ENCODE results near the gene MICOS13. TPM values are rescaled to one million over a fixed set of nuclear protein-coding genes. Genes with fewer than 3 reads are reported as not detected.
"Not testable (repeated sequence)": the region's sequence is repeated elsewhere in the genome, so short reads cannot be mapped to it uniquely, and the experiment has no call there.

The MICOS13 gene
- total RNA-seq, 1 donor from 2014 or later: 60.3 TPM

- no peak for DNase-seq (ENCODE audit: low read depth, low spot score)
These were observed 20.3 kb upstream of the MICOS13 start for GRCh38 chr19:5700455-5701092.

DNA sequence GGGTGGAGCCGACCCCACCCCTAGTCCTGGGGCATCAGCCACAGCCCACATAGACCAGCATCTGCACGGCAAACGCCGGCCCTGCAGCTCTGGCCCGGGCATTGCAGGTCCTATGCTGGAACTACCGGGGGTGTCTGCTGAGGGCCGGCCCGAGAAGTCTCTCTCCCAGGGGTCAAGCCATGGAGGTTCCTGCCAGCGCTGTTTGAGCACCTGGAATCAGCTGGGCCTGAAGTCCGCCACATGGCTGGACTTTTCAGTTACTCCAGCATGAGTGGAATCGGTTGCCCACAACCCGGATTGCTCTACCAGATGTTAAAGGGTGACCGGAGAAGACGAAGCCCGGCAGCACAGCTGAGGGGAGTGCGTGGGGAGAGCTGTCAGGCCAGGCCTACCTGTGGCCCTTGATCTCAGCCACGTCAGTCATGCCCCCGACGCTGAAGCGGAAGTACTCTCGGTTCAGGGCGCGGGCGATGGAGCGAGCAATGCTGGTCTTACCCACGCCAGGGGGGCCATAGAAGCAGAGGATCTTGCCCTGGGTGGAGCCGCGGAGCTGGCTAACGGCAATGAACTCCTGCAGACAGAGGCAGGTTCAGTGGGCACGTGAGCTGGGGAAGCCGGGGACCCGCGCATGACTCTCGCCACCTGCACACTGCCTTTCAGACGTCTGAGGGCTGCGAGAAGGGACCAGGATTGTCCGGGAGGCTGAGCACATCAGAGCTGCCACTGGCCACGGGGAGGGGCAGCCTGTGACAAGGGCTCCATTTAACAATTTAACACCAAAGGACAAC lies 18.5 kb upstream of the MICOS13 start:
- no peak for DNase-seq (ENCODE audit: low read depth, low spot score)

- DNase-seq (ENCODE audit: low read depth, low spot score): no peak
These were observed 17.7 kb upstream of the MICOS13 start for GRCh38 chr19:5697890-5698634.

- DNase-seq (ENCODE audit: low read depth, low spot score): no peak
These were observed 16.9 kb upstream of the MICOS13 start for GRCh38 chr19:5697022-5697889.

DNA sequence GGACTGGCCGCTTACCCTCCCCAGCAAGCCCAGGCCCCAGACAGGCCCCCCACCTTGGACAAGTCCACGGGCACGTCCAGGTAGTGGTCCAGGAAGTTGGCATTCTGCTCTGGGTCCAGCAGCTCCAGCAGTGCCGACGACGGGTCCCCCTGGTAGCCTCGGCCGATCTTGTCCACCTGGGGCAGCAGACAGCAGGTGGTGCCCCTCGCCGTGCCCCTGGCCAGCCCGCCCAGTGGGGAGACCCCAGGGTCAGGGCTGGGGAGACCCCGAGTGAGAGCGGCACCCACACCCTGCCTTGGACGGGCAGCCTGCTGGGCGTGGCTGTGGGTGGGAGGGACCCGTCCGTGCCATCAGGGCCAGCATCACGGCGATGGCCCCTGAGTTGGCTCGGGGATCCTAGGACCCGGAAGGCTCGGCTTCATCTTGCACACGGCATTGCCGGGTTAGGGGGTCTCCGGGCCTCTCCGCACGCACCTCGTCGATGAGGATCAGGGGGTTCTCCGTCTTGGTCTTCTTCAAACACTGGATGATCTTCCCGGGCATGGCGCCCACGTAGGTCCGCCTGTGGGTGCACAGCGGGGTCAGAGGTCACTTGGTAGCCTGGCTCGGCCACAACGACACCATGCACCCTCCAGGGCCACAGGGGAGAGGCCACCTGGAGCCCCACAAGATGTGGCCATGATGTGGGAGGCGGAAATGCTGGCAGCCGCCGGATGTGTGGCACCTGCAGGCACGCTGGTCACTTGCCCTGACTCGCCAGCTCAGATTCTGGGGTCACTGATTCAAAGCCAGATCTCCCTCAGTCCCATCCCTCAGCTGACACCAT lies 16.1 kb upstream of the MICOS13 start:
- DNase-seq (ENCODE audit: low read depth, low spot score): no peak

- DNase-seq (ENCODE audit: low read depth, low spot score): no peak
These were observed 15.4 kb upstream of the MICOS13 start for GRCh38 chr19:5695649-5696195.

DNA sequence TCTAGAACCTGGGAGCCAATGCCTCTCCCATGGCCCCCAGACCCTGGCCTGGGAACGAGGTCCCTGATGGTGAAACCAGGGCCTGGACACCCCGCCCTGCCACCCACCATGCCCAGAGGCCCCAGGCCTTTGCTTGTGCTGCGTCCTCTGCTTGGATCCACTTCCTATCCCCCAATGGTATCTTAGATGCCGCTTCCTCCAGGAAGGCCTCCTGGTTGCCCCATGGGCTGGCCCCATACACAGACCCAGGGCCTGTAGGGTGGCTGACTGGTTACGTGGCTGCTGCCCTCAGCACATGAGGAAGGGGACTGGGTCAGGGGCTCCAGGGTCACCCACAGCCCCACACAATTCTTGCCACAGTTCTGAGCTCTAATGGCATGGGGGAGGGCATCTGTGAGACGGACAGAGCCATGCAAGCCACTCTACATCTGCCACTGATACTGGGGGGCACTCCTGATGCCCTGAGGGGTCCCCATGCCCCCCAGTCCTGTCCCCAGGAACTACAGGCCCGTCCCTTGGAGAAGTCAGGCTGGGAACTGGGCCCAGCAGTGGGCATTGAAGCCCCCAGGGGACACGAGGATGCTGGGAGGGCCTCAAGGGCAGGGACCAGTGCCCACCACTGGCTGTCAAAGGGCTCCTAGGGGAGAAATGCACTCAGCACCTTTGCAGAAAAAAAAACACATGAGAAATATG lies 14.8 kb upstream of the MICOS13 start:
- DNase-seq (ENCODE audit: low read depth, low spot score): no peak

GRCh38 chr19:5694167-5694955 lies 14.0 kb upstream of the MICOS13 start:
- no peak for DNase-seq (ENCODE audit: low read depth, low spot score)

DNA sequence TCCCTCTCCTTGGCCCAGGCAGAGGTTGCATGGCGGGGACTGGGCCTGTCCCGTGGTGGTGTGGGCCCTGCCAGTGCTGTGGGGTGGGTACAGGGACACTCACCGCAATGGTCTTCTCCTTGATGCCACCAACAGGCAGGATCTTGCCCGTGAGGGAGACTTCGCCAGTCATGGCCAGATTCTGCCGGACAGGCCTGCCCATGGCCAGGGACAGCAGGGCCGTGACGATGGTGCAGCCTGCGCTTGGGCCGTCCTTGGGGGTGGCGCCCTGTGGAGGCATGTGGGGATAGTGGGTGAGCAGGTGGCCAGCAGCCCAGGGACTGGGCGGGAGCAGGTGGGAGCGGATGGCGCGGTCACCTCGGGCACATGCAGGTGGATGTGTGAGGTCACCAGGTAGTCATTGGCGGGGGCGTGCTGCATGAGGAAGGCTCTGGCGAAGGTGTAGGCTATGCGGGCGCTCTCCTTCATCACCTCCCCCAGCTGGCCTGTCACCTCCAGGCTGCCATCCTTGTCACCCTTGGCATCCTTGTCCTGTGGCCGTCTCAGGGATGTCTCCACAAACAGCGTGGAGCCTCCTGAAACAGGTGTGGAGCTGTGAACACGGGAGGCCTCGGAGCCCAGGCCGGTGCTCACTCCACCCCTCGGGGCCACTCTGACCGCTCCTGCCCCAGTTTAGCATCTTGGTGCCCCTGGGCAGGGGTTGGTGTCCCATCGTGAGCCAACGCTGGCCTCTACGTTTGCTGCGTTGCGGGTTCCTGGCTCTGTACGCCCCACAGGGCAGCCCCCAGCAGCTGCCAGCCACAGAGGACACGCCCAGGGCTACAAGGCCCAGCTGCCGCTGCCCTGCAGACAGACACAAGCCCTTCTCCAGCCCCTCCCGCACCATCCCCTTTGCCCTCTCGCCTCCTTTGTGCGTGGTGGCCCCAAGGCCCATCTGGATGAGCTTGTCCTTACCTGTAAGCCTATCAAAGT lies 13.2 kb upstream of the MICOS13 start:
- no peak for DNase-seq (ENCODE audit: low read depth, low spot score)

GRCh38 chr19:5692723-5693194 lies 12.4 kb upstream of the MICOS13 start:
- no peak for DNase-seq (ENCODE audit: low read depth, low spot score)

DNA sequence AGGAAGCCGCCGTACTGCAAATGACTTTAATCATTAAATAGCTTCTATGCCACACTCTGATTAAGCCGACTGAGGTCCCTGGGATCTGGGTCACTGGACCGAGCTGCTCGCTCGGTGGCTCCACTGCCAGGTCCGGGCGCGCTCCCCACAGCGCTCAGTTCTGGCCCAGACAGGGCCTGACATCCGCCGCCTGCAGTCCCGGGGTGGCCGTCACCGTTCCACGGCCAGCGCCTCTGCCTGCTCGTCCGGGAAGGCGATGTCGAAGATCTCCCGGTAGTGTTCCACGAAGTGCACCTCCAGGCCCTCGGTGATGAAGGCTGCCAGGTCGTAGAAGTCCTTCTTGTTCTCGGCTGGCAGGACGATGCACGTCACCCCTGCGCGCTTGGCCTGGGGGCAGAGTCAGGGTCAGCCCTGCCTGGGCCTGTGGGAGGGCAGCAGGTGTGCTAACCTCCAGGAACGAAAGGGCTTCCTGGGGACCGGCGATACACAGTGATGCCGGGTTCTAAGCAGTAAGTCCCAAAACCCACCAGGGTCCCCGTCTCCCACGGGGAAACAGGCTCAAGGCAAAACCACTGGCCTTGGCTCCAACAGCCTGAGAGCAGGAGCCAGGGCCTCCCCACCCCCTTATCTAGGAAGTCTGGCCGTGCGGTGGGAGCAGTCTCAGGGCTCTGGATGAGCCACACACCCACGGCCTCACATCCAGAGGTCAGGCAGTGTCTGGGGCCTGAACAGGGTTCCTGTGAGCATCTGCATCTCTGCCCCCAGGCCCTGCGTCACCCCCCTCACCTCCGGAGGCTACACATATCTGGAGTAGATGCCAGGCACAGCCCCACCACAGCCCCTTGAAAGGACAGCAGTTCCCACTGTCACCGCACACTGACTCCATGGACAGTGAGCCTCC lies 11.8 kb upstream of the MICOS13 start:
- DNase-seq (ENCODE audit: low read depth, low spot score): no peak

DNA sequence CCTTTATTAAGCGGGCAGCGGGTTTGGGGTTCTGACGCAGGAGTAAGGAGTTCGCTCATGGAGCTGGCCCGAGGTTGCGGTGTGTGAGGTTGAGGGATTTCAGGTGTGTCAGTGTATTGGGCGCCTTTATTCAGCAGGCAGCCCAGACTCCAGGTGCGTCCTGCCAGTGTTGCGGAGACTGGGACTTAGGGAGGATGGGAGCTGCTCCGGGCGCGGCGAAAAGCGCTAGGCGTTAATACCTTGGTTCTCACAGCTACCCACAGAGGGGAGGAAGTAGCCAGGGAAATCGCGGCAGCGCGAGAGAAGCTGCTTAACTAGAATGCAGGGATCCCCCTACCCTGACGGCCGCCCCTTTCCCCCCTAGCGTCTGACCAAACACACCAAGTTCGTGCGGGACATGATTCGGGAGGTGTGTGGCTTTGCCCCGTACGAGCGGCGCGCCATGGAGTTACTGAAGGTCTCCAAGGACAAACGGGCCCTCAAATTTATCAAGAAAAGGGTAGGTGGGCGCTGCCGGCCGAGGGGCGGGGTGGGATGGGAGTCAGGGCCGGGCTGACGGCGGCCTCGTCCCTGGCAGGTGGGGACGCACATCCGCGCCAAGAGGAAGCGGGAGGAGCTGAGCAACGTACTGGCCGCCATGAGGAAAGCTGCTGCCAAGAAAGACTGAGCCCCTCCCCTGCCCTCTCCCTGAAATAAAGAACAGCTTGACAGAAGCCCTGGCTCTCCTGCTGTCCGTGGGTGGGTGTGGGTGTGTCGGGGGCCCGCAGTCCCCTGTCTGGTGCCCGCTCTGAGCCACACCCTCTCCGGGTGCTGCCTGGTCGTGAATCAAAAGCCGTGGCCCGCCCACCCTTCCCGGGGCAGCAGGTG lies 10.9 kb upstream of the MICOS13 start:
- no peak for DNase-seq (ENCODE audit: low read depth, low spot score)

GRCh38 chr19:5690125-5690954 lies 10.0 kb upstream of the MICOS13 start, which contains the start of gene RPL36:
Gene RPL36, plus strand, starts transcription at chr19:5690295. Its CDS starts 213 bp downstream, at chr19:5690508.
- DNase-seq (ENCODE audit: low read depth, low spot score): peak; percentile 87

- DNase-seq (ENCODE audit: low read depth, low spot score): not testable (repeated sequence)
These were observed 8.1 kb upstream of the MICOS13 start for GRCh38 chr19:5688262-5688881.
